GM18511 (cell line): ENCODE data around the gene PRKCE.

Experiments
- ATAC-seq: cut with Tn5 transposase; IDR thresholded peaks from one replicate; pipeline ENCODE4 v1.9.1; 2021; ENCODE audit warnings: mild to moderate bottlenecking, moderate library complexity; ENCODE audit not compliant: unreplicated experiment

PRKCE gene

DNA sequence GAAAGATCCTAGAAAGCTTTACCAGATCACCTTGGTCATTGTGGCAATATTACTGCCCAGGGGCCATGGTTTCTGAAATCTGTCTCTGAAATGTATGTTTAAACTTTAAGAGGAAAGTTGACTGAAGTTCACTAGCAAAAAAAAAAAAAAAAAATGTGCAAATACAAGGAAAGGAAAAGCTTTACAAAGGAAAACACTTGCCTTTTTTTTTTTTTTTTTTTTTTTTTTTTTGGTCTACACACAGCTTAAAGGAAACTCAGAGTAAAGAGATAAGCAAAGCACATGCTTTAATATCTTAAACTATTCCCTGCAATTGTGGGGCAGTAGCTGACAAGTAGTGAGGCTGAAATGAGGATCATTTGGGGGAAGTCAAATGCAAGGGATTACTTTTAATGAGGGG lies 471.5 kb downstream of the PRKCE start:
- ATAC-seq, result no peak

DNA sequence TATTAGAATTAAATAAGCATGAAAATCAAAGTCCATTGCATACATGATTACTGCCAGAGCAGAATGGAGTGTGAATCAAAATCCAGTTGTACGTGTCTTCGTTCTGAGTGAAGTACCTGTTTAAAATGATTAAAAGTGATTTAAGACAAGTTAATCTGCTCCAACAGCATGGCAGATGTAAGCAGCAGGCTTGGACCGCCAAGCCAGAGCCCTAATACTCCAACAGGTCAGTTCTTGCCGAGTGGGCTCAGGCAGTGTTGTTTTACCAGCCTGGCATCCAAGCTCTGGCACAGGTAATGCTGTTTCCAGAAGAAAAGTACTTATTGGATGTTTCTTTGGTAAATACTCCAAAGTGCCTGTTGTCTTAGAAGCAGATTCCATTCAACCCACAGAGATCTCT lies 474.3 kb downstream of the PRKCE start:
- no peak for ATAC-seq

DNA sequence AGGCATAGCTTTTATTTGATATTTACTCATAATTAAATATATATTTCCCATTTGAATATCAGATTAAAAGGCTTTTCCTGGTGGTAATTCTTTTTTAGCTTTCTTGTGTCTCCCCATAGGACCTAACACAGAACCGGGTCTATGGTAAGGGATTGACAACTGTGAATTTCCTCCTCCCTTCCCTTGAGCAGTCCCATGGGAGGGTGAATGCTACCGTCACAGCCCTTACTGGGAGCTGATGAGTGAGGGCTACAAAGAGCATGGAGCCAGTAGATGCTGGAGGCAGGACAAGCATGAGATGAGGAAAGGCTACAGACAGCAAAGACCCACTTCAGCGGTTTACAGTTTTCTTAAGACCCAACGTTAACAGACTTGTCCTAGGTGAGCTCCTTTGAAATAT lies 475.1 kb downstream of the PRKCE start:
- no peak for ATAC-seq

DNA sequence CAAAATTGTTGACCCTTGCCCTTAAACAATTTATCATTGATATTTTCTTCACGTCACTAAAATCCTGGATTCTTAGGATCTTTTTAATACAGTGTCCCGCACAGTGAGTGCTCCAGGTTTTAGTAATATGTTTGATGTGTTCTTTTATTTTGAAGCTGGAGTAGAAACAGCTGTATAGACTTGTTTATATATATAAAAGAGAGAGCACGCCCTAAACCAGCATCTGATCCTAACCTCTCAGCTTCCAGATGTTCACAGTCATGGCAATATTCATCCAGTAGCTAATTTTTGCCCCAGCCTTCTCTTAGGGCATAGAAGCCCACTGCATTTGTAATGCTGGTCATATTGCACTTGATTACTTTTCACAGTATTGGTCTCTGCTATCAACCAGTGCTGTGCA lies 475.7 kb downstream of the PRKCE start:
- no peak for ATAC-seq

DNA sequence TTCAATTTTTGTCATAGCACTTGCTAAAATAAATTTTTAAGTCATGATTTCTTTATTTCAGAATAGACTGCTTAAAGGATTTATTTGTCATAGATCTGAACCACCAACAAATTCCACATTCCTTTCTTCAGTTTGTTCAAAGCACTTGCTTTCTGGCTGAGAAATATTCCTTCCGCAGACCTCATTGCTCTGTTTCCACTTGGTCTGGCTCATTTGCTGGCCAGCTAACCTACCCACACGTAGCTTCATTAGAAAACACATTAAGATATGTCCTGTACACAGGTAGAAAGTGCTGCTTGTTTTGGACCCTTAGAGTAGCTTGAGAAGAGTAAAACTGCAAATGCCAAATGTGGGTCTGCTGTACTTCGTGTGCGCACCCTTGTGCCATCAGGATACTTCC lies 479.0 kb downstream of the PRKCE start:
- ATAC-seq, result no peak

DNA sequence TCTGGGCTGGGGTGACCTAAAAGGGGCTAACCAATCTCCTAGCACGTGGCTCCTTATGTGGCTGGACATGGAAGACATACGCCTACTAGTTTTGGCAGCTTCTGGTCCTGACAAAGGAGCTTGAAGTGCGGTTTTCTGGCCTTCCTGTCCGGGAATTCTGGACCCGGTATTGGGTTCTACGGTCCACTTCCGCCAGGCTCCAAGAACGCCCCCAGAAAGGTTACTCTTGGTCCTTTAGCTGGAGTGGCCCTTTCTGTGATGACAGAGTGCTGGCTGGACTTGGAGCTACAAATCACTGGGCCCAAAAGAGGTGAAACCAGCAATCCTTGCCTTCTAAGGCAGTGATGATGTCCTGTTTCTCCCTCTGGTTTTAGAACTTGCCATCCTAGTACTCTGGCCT lies 481.5 kb downstream of the PRKCE start:
- ATAC-seq, result no peak

DNA sequence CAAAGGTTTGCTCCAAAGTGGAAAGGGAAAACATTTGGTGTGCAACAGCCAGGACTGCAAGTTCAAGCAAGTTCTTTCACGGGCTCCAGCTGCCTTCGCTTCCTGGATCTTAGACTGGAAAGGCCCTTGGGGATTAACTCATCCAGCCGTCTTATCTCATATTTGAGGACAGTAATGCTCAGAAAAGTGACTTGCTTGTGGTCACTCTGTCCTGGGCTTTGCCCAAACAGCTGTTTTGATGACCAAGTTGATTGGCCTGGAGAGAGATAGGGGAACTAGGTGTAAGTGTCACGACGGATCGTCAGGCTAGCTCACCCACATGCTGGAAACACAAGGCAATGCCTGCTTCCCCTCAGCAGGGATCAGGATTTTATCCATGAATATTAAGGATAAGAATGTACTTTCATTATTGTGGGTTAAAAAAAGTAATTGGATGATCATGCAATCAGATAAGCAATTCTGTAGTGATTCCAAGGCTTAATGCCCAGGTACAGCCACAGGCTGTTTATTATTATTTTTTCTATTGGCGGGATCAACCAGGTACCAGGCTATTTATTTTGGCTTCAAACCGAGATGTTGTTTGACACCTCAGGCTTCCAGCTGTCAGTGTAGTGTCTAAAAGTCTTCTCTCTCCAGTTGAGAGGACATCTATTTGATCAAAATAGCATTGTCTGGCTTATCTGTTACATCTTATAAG lies 483.2 kb downstream of the PRKCE start:
- no peak for ATAC-seq

DNA sequence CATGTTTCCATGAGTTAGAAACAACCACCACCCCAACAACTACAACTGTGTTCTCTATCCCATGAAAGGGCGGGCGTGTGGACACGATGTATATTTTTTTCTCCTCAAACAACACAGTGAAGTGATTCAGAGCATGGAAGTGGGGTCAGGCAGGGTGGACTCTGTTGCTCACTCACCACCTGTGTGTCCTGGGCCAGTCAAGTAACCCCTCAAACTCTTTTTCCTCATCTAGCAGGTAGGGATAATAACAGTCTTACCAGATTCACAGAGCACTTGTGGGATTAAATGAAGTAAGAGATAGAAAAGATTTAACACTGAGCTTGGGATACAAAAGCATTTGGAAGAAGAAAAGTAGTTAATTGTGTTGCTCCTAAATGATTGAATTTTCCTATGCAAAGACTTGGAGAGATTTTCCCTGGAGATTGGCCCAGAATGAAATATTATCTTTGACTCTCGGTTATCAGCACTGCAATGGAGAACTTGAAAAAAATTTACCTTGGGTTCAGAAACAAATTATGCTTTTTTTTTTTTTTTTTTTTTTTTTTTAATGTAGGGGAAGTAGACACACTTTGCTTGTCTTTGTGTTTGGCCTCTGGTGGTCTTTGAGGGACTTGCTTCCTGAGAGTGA lies 483.9 kb downstream of the PRKCE start:
- no peak for ATAC-seq

DNA sequence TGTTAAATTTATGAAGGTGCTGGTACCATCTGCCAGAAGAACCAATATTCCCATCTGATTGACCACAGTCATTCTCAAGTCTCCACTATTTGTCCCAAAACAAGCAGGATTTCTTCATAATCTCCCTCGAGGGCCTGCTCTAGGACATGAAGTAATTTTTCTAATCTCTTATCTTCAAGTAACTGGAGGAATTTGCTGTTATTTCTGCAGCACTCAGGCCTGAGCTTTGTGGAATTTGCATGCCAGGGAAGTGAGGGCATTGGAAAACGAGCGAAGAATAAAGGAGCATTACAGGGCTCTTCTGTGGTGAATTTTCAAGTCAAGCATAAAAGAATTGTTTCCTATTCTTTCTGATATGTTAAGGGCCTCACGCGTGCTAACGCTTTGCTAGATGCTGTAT lies 484.5 kb downstream of the PRKCE start:
- no peak for ATAC-seq

DNA sequence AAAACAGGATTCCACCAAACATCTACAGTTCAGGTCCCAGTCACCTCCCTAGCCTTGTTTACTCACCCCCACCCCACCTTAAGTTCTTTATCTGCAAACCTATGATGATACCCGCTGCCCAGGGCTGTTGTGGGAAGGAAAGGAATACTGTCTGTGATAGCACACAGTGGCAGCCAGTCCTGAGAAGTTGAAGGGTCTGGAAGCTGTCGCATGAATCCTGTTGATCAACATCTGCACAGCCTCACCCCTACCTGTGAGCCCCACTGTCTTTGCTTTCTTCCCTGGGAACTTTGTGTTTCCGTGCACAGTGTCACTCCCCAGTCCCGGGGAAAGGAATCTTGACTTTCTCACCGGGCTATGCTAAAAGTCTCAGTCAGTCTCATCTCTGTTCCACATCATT lies 485.0 kb downstream of the PRKCE start:
- ATAC-seq, result no peak

DNA sequence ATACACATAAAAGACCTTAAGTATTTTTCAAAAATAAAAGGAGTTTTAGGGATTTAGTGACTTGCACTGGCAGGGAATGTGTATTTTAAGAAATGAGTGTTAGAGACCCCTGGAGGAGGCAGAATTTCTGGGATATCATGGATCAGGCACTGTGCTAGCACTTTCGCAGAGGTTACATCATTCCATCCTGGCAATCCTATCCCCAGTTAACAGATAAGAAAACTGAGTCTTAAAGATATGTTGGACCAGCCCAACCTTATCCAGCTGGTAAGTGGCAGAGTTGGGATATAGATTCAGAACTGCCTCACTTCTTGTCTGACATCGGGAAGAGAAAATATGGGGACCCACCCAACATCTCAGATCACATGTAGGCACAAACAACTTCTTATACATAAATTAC lies 485.5 kb downstream of the PRKCE start:
- no peak for ATAC-seq

DNA sequence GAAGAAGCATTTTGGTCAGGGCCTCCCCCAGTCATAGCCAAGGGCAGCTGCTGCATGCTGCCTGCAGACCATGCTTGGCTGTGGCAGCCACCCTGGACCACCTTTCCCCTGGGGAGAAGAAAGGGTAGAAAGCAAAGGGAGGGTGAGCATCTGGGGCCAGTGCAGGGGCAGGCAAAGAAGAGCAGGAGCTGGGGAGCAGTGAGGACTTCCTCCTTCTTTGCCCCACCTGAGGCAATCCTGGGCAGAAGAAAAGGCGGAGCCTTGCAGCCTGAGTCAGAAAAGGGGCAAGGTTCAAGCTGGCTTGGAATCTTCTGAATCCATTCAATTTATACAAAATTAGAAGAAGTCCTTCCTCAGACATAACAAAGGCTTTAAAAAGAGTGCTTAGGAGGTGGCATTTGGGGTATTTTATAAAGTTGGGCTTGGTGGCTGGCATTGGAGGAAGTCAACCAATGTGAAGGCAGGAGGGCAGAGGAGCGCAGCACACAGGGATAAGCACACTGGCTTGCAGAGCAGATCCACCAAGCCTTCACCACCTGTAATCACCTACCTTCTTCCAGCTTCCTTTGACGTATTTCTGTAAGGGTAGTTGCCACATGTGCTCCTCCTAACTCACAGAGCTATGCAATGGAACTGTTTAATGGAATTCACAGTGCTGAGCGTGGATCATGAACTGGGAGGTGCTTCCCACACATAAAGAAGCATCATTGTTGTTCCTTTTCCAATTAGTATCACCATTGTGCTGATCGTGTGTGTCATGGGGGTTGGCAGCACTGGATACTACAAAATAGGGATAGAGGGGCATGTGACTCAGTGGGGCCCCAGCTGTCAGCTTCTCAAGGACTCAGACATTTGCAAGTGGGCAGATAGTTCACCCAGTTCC lies 491.3 kb downstream of the PRKCE start:
- ATAC-seq, result no peak

DNA sequence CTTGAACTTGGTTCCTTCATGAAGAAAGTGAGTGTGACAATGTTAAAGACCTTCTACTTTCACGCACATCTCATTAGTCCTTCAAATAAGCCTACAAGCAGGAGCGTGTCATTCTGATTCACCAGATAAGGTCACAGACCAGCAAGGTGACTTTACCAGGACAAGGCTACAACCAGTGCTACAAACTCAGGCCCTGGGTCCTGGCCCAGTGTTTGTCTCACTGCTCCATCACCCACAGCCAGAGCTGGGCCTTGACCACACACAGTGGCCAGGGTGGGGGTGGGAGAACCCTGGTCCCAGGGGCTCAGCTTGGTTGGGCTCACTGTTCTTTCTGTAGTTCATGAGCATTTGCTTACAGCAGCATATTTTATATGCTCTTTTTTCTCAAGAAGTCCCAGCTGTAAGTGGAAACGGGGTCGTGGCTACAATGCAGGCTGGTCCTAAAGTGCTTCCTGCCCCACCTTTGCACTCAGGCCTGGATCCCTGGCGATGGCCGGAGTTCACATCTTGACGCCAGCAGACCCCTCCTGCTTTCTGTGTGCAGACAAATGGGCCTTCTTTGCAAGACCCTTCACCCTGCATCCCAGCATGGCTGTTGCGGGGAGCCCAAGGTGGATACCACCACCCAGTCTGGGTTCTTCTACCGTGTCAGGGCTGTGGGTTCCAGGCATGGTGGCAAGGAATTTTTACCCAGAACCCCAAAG lies 492.1 kb downstream of the PRKCE start:
- no peak for ATAC-seq

DNA sequence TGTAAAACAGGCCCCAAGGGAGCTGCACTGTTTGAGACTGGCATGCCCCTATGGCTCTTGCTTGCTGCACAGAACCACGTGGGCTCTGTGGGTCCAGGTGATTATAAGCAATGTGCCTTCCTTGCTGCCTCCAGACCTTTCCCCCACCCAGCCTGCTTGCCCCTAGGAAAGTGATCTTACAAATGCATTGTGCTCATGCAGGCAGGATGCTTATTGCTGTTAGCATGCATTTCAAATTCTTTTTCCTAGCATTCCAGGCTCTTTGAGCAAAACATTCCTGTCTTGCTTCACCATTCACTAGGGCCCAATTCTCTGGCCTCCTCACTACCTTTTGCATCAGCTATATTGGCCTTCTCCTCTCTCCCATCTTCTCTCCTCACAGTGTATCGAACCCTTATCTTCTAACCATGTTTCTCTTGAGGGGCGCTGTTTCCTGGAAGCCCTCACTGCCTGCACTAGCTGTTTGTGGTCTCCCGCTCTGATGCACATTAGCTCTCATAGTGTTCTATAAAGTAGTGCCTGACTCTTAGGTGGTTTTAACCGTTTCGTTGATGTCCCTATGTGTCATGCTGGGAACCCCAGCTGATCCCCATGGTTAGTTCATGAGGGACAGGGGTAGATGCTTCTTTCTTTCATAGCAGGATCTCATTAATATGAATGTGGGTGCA lies 492.8 kb downstream of the PRKCE start:
- no peak for ATAC-seq

DNA sequence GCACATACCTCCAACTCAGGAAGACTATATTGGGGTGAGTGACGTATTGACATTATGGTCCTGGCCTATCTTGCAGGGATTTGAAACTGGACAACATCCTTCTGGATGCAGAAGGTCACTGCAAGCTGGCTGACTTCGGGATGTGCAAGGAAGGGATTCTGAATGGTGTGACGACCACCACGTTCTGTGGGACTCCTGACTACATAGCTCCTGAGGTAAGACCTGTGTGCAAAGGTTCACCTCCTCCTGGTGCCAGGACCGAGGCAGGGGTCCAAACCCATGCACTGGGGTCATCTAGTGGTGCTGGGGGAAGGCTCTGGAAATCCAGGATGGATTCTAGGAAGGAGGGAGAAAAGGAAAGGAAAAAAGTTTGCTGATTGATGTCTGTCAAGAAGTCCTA lies 493.5 kb downstream of the PRKCE start:
- ATAC-seq, result no peak

DNA sequence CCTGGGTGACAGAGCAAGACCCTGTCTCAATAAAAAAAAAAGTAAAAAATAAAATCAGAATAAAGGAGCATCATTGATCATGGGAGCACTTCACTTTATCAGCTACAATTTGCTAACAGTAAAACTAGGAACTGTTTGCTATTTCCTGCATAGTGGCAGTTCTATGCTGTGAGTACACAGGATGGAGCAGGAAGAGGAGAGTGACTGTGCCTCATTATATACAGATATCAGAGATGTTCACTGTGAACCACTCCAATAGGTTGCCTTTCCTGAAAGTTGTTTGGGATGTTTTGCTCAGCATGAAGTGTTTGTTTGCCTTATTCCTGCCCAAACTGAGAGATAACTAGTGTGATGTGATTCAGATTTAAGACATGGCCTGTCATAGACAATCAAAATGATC lies 494.4 kb downstream of the PRKCE start:
- ATAC-seq, result no peak

DNA sequence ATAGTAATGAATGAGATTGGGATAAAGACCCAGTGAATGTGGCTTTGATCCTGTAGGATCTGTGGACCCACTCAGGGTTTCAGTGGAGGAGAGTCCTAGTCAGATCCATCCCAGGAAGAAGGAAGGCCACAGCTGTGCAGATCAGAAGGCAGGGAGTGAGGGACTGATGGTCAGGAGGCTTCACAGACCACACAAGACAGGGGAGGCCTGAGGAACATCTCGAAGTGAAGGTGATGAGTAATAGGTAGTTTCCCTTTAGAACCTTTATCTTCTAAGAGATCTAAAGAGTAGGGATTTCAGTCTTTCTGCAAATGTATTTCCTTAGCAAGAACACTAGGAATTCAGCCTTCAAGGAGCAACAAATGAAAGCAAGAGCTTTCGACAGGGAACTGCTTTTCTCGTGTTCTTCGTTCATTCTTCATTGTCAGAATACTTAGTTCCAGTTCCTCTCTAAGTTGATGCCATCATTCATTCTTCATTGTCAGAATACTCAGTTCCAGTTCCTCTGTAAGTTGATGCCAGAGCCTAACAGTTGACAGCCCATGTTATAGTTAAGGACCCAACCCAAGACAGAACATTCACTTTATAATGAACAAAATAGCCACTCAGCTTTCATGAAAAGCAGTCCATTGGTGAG lies 495.5 kb downstream of the PRKCE start:
- ATAC-seq, result peak; percentile 65

DNA sequence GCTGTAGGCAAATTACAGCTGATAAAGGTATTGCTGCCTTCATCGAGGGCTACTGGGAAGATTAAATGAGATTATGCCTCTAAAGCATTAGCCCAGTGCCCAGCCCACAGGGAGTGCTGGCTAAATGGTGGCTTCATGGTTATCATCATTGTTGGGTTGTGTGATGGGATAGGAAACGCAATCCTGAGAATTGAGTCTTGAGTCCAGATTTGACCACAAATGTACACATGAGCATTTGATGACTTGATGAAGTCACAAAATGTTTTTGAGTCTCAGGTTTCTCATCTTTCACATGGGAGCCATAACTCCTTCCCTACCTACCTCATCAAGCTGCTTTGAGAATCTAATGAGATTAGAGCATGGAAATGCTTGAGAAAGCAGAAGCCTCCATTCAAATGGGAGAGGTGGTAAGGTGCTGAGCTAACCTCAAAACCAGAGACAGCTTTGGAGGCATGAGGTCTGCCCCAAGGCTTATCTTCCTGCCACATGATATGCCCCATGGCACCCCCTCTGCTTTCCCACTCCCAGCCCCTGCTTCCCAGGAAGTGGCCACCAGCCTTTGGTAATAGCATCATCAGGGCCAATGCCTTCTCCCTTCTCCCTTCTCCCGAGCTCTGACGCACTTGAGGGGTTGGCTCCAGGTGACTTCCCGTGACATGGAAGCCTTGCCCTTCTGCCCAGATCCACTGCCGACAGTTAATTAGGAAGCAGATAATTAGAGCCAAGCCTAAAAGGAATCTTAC lies 496.3 kb downstream of the PRKCE start:
- no peak for ATAC-seq

DNA sequence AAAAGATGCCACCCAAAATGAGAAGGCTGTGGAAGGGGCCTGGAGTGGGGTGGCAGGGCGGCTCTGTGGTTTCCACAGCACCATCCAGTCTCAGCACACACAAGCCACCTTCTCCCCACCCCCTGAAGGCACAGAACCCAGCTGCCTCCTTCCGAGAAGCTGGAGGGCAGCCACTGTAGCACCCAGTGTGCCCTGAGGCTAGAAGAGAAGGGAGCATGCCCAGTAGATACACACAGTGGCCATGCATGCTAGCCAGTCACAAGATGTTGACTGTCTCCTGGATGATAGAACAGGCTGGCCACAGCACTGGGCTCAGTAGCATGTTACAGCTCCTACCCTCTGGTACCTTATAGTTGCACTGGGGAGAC lies 496.9 kb downstream of the PRKCE start:
- no peak for ATAC-seq

DNA sequence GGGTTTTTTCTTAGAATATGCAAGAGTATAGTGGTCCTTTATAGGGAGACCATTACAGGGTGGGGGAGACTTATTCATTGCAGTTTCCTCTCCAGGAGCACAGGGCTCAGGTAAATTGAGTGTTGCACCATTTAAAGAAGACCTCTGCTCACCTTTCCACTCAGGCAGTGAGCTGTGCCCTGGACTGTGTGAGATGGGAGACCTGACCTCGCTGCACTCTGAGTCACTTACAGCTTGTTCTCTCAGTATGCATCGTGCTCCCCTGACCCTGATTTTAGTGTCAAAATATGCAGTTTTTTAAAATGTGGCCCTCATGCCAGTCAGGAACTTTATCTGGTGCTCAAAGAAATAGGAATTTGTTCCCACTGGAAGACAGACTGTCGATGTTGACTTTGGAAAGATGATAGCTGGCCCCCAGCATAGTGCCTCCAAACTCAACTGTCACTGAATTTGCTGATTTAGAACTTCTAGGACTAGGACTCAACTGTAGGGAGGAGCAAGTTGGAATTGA lies 499.0 kb downstream of the PRKCE start:
- ATAC-seq, result no peak
